Suppressor macrophage treated with lipopolysaccharide for 1 hour (primary cell): Measurements from ENCODE around the gene WDR59.
"Not testable (repeated sequence)": the region's sequence is repeated elsewhere in the genome, so short reads cannot be mapped to it uniquely, and the experiment has no call there.

ENCODE experiments used
- DNase-seq, 3 donors: peaks; one replicate each; pipeline ENCODE4 v3.0.0-alpha.2; 2020 to 2022

The WDR59 gene

DNA sequence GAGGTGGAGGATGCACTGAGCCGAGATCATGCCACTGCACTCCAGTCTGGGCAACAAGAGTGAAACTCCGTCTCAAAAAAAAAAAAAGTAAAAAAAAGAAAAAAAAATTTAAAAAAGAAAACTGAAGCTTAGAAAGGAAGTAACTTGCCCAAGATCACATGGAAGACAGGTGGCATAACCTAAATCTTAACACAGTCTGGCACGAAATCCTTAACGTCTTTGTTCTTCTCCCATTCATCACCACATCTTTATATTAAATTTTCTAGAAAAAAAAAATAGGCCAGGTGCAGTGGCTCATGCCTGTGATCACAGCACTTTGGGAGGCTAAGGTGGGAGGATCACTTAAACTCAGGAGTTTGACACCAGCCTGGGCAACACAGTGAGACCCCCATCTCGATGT lies 9.3 kb downstream of the WDR59 start:
- no peak for DNase-seq

DNA sequence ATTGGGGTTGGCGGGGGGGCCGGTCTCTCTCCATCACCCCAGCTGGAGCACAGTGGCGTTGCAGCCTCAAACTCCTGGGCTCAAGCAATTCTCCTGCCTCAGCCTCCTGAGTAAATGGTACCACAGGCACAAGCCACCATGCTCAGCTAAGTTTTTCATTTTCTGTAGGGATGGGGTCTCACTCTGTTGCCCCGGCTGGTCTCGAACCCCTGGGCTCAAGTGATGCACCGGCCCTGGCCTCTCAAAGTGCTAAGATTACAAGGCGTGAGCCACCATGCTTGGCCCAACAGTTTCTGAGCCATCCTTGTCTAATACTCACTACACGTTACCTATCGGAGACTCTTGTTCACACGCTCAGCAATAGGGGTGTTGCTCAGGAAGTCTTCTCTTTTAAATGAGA lies 11.6 kb downstream of the WDR59 start:
- DNase-seq = no peak

DNA sequence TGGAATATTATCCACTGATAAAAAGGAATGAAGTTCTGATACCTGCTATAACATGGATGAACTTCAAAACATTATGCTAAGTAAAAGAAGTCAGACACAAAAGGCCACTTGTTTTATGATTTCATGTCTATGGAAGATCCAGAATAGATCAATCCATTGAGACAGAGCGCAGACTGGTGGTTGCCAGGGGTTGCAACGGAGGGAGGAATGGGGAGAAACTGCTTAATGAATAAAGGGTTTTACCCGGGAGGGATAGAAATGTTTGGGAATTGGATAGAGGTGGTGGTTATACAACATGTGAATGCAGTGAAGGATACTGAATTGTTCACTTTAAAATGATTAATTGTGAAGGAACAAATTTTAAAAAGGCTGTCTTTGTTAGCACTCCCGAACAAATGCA lies 30.2 kb downstream of the WDR59 start:
- no peak for DNase-seq

DNA sequence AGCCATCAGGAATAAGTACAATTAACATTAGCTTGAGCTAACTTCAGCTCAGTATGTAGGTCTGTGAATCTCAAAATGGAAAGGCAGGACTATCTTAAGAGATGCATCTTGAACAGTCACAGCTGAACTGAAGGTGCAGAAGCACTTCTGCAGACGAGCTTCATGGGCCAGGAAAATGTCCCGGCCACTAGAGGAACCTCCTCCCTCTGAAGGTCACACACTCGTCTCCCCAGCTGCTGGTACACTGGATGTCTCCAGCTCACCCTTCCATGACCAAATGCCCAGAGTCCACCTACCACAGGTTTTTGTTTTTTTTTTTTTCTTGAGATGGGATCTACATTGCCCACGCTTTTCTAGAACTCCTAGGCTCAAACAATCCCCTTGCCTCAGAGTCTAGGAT lies 33.2 kb downstream of the WDR59 start:
- DNase-seq = no peak

DNA sequence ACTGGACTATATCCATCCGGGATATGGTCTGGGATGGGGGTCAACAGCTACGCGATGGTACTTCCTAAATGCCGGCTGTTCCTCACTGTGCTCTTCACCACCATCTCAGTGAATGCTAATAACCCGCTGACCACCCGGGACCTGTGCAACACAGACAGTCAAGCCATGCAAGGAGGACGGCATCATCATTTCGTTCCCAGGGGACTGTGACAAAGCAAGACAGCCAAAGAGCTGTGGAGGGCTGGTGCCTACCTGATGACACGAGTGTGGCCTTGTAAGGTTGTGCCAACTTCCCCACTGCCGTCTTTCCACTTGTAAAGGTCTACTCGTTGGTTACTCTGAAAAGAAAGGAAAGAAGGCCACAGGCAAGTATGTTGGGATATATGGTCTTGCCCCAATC lies 33.7 kb downstream of the WDR59 start:
- DNase-seq = no peak

DNA sequence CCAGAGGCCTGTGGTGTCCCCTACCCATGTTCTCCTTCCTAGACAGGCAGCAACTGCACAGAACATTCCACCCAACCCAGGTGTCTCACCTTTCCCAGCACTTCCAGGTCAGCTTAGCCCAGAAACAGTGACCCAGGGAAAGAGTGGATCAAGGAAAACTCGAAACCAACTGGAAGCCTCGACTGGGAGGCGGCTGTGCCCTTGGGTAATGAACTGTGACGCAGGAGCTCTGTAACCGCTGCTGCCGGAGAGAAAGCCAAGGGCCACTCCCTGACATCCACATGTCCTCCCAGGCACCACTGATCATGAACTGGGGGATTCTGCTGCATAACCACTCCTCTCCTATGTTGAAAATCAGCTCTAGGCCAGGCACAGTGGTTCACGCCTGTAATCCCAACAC lies 34.4 kb downstream of the WDR59 start:
- no peak for DNase-seq

DNA sequence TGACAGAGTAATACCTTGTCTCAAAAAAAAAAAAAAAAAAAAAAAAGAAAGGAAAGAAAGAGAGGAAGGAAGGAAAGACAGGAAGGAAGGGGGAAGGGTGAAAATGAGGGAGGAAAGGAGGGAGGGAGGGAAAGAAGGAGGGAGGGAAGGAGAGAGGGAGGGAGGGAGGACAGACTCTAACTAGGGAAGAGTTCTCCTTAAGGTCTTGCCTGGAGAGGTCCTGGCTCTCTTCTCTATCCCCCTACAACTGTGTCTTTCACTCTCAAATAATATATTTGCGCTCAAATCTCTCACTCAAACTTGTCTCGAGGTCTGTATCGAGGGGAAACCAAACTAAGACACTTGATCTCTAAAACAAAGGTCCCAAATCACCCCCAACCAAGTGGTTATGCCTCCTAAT lies 35.6 kb downstream of the WDR59 start:
- no peak for DNase-seq

DNA sequence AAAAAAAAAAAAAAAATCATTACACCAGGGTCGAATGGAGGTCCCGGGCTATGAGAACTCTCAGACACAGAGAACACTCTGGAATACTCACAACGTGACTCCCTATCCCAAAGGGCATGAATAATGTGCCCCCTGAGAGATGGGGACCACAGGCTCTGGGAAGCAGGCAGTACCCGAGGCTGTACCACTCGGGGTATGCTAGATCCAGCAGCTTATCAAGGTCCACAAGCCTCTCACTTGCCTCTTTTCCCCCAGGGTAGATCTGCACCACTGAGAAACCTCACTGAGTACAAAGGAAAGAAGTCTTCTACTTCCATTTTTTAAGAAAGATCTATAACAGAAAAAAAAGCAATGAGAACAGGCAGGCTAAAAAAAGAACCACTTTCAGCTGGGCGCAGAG lies 40.5 kb downstream of the WDR59 start:
- no peak for DNase-seq

DNA sequence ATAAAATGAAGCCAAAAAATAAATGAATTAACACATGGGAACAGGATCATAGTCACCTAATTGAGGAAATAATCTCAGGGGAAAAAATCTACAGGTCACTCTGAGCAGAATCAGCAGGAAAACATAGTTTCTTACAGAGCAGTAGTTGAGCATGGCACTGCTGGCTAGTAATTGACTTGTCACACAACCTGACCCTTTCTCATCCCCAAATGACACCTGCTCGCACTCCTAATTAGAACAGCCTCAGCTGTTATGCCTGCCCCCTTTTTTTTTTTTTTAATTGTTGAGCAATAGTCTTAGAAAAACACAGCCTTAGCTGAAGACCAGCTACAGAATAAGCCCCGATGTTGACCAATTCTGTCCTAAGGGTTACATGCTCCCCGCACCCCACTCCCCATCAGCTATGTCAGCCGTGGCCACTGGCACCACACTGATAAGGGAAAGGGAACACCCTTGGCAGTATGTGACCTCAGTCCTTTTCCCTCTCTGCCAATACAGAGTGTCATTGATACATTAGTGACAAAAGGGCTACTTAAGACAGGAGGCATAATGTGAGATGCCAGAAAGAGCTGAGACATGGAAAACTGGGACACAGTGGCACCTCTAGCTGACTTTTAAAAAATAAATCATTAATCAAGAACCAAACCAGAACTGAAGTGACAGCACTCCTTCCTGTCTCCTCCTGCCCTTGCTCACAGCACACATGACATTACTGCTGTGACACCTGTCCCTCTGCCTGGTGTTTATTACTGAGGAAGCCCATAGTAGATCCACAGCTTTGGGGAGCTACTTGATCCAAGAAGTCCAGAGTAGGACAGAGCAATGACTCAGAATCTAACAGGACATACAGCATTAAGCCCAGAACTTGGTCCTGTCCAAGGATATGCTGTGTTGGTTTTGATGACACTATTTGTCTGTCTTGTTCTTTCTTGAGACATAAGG lies 41.7 kb downstream of the WDR59 start:
- no peak for DNase-seq

DNA sequence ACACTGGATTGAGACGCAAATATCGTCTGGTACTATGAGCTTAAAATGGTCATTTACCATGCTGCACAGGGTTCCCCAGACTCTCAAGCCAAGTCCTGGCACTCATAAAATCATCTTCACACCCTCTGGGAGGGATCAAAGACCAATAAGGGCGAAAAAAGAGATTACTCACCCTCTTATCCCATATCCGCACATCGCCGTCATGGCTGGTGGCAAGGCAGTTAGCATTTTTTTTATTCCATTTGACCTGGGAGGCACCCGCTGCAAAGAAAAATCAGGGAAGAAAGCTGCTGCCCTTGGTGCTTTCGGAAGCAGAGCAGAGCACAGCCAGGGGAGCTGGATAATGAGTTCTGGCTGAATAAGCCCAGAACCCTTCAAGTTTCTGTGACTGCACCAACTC lies 42.4 kb downstream of the WDR59 start:
- DNase-seq = no peak

DNA sequence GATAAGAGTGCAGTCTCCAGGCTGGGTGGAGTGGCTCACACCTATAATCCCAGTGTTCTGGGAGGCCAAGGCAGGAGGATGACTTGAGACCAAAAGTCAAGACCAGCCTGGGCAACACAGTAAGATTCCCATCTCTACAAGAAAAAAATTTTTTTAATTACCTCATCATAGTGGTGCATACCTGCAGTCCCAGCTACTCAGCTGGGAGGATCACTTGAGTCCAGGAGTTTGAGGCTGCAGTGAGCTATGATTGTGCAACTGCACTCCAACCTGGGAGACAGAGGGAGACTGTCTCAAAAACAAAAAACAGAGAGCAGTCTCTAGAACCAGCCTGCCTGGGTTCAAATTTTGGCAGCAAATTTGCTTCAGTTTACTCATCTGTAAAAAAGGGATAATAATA lies 45.2 kb downstream of the WDR59 start:
- DNase-seq = no peak

DNA sequence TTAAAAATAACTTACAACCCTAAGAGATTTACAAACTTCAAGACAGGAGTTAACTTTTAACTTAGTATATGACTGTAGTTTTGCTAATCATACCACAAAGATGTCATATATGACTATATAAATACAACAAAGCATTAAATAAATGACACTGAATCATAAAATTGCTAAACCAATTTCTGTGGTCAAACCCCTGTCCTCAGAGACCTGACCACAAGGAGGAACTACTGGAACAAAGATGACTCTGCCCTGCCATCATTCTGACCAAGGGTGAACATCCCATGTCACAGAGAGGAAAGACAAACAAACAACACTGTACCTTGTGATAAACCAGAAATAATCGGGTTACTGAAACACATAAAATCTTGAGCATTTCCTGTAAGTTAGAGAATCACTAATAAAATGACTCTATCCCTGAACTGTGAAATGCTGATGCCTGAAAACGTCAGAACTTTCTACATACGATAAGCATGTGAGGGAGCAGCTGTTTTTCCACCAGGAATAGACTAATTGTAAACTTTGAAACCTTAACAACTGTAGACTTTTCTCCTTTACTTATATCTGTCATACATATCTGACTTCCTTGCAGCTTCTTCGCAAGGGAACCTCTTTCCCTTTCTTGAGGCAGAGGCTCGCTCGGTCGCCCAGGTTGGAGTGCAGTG lies 47.9 kb downstream of the WDR59 start:
- peak; percentile 83 to 95 (median 91) for DNase-seq

DNA sequence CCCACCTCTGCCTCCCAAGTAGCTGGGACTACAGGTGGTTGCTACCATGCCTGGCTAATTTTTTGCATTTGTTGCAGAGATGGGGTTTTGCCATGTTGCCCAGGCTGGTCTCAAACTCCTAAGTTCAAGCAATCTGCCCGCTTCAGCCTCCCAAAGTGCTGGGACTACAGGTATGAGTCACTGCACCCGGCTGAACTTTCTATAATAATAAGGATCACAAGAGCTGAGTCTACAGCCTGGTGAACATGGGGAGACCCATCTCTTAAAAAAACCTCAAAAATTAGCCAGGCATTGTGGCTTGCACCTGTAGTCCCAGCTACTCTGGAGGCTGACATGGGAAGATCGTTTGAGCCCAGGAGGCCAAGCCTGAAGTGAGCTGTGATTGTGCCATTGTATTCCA lies 53.5 kb downstream of the WDR59 start:
- no peak for DNase-seq

DNA sequence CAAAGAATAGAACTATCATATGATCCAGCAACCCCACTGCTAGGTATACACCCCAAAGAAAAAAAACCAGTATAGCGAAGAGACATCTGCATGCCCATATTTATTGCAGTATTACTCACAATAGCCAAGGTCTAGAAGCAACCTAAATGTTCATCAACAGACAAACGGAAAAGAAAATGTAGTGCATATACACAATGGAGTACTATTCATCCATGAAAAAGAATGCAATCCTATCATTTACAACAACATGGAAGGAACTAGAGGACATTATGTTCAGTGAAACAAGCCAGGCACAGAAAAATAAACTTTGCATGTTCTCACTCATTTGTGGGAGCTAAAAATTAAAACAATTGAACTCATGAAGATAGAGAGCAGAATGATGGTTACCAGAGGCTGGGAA lies 55.3 kb downstream of the WDR59 start:
- no peak for DNase-seq

DNA sequence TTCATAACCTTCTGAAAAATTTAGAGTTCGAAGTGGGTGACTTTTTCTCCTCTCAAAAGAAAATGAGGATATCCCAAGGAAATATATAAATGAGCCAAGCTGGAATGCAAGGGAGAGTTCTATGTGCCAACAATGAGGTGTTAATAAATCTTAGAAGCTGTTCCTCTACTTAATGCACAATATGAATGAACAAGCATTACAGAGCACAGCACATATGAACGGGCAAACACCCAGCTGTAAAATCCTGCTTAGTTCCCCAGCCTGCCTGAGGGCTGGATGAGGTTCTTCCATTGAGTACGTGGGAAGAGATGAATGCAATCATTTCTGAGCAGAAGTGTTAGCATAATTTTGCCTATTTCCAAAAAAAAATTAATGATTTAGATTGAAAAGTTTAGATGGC lies 58.1 kb downstream of the WDR59 start:
- DNase-seq = no peak

DNA sequence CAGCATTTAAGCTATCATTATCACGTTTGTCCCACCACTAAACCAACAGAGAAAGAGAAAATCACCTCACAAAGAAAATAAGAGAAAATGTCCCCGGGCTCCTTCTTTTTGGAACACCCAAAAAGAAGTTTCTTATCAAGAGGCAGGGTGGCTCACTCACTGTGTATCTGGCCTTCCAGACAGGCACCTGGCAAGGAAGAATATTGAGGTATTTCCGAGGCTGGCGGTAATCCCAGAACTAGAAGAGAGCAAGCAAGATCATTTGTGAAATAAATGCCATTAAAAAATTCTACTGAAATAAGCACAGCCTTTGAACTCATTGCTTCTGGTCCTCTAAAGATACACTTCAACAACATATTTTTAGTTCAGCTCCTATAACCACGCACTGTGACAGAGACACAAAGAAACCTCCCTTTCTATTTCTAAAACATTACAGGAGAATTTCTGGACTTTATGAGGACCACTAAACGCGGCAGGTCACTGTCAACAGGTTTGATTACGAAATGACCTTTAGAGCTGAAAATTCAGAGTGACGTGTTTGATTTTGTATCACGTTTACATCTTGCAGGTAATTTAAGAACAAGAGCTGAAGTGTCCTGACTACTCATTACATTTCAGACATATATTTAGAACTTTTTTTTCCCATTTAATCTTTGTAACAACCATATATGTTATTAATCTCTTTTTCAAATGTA lies 61.0 kb downstream of the WDR59 start:
- no peak for DNase-seq

DNA sequence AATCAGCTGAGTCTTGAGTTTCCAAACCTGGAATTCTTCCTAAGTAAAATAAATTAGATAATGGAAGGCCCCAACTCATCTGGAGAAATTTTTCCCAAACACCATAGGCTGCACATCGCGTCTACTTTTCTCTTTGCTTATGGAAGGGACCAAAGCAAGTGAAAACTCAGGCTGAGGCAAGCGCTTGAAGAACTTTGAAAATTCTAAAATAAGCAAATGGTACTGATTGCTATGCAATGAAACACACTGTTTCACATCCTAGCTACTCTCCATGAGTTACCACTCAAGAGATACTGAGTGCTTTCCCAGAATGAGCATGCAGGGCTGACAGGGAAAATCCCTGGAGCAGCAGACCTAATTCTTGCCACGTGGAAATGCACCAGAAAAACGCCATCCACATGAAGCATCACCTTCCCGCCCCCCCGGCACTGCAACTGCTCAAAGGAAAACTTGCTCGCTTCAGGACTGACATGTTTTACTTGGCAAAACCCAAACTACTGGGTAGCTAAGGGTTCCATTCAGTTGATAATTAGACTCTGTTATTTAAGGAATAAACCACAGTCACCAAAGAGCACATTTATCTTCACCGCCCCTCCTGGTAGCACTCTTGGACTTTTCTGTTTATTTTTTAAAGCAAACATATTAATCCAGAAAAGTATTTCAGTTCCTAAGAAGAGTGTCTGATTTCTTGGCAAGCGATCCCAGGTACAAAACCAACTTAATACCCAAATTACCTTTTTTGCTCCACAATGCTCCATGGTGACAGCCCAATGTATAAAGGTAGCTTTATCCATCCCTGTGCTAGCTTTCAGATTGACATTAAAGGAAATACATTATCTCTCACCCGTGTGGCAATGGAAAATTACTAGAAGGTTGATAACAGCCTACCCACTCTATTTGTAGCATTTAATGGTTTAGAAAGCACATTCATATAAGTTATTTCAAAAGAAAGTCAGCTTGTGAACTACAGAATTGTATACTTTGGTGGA lies 62.5 kb downstream of the WDR59 start:
- DNase-seq = no peak

DNA sequence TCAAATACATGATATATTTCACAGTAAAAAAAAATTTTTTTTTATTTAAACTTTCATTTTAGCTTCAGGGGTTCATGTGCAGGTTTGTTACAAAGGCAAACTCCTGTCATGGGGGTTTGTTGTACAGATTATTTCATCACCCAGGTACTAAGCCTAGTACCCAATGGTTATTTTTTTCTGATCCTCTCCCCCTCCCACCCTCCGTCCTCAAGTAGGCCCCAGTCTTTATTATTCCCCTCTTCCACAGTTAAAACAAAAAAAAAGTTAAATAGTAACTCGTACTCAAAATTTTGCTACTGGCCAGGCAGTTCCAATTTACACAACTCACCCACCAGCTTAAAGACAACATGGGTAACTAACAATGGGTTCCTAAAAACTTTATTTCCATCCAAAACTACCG lies 63.9 kb downstream of the WDR59 start:
- no peak for DNase-seq

DNA sequence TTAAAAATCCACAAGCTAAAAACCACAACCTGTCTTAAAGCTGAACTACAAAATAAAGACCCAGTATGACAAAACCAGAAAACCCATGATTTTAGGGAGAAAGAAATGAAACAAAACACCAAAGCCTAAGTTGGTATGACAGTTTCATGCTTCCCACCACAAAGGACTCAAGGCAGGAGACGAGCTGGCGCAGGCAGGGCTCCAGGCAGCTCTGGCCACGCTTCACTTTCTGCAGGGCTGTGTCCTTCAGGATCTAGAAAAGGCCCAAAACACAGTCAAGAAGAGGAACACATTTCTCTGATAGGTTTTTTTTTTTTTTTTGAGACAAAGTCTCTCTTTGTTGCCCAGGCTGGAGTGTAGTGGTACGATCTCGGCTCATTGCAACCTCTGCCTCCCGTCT lies 75.3 kb downstream of the WDR59 start:
- DNase-seq = no peak

DNA sequence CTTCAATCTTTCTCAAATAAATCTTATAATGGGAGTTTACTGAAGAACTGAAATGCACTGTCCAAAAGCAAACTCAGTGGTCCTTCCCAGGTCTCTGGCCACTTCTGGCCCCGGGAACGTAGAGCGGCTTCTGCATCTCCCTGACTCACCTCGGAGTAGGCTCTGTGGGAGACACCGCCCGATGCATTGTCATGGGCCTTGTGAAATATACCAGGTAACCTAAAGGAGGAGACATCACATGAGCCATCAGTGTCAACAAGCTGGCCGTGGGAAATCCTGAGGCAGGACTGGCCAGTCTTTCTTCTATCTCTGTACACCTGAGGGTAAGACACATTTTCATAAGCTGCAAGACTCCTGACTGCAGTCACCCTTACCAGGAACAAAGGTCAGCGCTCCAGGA lies 76.2 kb downstream of the WDR59 start:
- DNase-seq = not testable (repeated sequence)

DNA sequence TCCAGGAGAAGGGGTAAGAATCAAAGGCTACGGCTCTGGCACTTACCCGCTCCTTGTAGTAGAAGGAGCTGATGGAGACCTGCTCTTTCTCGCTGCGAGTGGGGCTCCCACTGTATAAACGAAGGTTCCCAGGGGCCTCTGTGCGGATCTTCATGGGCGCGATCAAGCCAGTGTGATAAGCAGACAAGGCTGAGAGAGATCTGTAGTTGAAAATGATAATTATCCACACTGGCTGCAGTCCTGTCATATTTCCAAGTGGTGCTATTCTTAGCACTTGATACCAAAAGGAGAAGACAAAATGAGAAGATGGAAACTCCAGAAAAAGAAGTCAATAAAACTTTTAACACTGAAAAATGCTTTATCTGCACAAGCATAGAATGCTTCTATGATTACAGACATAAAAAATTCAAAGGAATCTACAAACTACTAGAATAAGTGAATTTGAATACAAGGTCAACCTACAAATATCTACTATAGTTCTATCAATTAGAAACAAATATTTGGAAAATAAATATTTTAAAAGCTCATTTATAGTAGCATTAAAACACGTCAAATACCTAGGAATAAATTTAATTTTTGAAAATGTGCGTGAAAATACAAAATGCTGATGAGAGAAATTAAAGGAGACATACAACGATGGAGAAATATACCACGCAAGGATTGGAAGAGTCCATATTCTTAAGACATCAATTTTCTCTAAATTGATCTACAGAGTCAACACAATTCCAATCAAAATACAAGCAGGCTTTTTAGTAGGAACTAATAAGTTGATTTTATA lies 80.8 kb downstream of the WDR59 start:
- DNase-seq = no peak

DNA sequence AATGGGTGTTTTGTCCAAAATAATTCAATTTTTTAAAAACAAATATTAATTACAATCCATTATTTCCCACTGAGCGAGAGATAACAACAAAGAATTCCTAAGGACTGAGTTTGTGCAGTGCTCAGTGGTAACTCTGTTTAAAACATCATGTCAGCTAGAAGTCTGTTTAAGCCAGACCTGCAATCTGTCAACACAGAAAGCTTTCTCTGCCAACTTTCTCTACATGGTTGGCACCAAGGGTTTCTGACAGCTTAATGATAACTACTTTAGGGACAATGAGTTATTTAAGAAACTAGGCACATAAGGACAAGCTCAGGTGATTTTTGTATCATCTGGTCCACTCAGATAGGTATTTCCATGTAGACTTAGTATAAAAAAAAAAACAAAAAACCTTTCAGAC lies 81.8 kb downstream of the WDR59 start:
- DNase-seq = no peak
